OCI-LY3 (cell line): ENCODE measurements around the gene MDFIC.

Experiments used
- H2AFZ ChIP-seq: fragments of 200-600, 300-600 bp; shearing (Covaris generic); 2 replicates; pipeline ENCODE4 v1.6.0; 2014; ENCODE audit warnings: antibody characterized with exemption, low read depth, low read length
- H3K27ac ChIP-seq: fragments of 200-600, 300-600 bp; sonication (generic); 2 replicates; pipeline ENCODE4 v1.5.1; 2014; ENCODE audit warnings: mild to moderate bottlenecking, low read length, moderate library complexity, mixed read lengths
- H3K27me3 ChIP-seq: fragments of 200-600, 300-600 bp; sonication (generic); 2 replicates; pipeline ENCODE4 v1.6.1; 2014; ENCODE audit warnings: low read depth, low read length, mixed read lengths
- H3K36me3 ChIP-seq: fragments of 200-600, 300-600 bp; sonication (generic); replicated peaks from 2 replicates; pipeline ENCODE3; 2014; ENCODE audit warnings: low read depth, low read length, mixed read lengths
- H3K4me1 ChIP-seq: fragments of 300-600, 200-600 bp; sonication (generic); 2 replicates; pipeline ENCODE4 v1.6.1; 2014; ENCODE audit warnings: low read length, mixed read lengths
- H3K4me2 ChIP-seq: fragments of 200-600, 300-600 bp; sonication (generic); 2 replicates; pipeline ENCODE4 v1.6.1; 2014; ENCODE audit warnings: low read length, mixed read lengths
- H3K4me3 ChIP-seq: fragments of 300-600, 200-600 bp; sonication (generic); 2 replicates; pipeline ENCODE4 v1.5.1; 2014; ENCODE audit warnings: antibody characterized with exemption, mild to moderate bottlenecking, low read length, moderate library complexity
- H3K79me2 ChIP-seq: fragments of 300-600, 200-600 bp; shearing (Covaris generic); 2 replicates; pipeline ENCODE4 v1.6.1; 2014; ENCODE audit warnings: mild to moderate bottlenecking, low read length, mixed read lengths
- H3K9ac ChIP-seq: fragments of 300-600, 200-600 bp; shearing (Covaris generic); 2 replicates; pipeline ENCODE4 v1.6.0; 2014; ENCODE audit warnings: mild to moderate bottlenecking, low read length, moderate library complexity
- H3K9me3 ChIP-seq: fragments of 200-600, 300-600 bp; shearing (Covaris generic); 2 replicates; pipeline ENCODE4 v1.6.1; 2014; ENCODE audit warnings: low read length, mixed read lengths; ENCODE audit not compliant: insufficient read depth
- H4K20me1 ChIP-seq: fragments of 200-600, 300-600 bp; sonication (generic); 2 replicates; pipeline ENCODE4 v1.6.1; 2016; ENCODE audit warnings: low read length, mixed read lengths; ENCODE audit not compliant: insufficient read depth
- CTCF ChIP-seq: fragments of 200-600, 300-600 bp; sonication (generic); IDR thresholded peaks from 2 replicates; pipeline ENCODE4 v1.5.1; 2014; ENCODE audit warnings: antibody characterized with exemption, low read length, low read depth
- EZH2phosphoT487 ChIP-seq: fragments of 200-600 bp; shearing (Covaris generic); IDR thresholded peaks from 2 replicates; pipeline ENCODE4 v1.6.1; 2018; ENCODE audit warnings: antibody characterized with exemption, mixed run types, low read depth

MDFIC gene

GRCh38 chr7:114972567-114972966 is 50.7 kb downstream of the MDFIC start:
- H3K4me1 ChIP-seq: peaks cover 15% of the 10 kb centered on the region
- no peaks in the 10 kb centered on the region for H3K27me3 ChIP-seq
- H3K9ac ChIP-seq: no peak overlapping the region

GRCh38 chr7:114973147-114973546 is 51.3 kb downstream of the MDFIC start:
- TF ChIP-seq EZH2phosphoT487: no peak
- no peak for TF ChIP-seq CTCF
- H3K27me3 ChIP-seq: no peaks in the 10 kb centered on the region
- H3K9ac ChIP-seq: no peak overlapping the region
- H3K27ac ChIP-seq: no peak overlapping the region
- H3K9me3 ChIP-seq: no peaks in the 10 kb centered on the region
- peaks cover 25% of the 10 kb centered on the region for H3K36me3 ChIP-seq
- H3K4me1 ChIP-seq: peaks cover 15% of the 10 kb centered on the region
- peaks cover 97% of the 10 kb centered on the region for H3K79me2 ChIP-seq
- H3K4me2 ChIP-seq: no peak overlapping the region
- no peak overlapping the region for H2AFZ ChIP-seq
- peaks cover 92% of the 10 kb centered on the region for H4K20me1 ChIP-seq
- H3K4me3 ChIP-seq: no peak overlapping the region

More at GRCh38 chr7:114972567-114972966, 50.7 kb downstream of the MDFIC start:
- Histone ChIP-seq H3K9me3 (no peaks in the 10 kb centered on the region), H2AFZ (no peak overlapping the region), H3K4me3 (no peak overlapping the region), H3K36me3 (peaks cover 25% of the 10 kb centered on the region), H4K20me1 (peaks cover 95% of the 10 kb centered on the region), H3K79me2 (peaks cover 99% of the 10 kb centered on the region), H3K4me2 (no peak overlapping the region), H3K27ac (no peak overlapping the region)
- no peak for TF ChIP-seq EZH2phosphoT487
- TF ChIP-seq CTCF: no peak

GRCh38 chr7:114975401-114975800 is 53.5 kb downstream of the MDFIC start:
- Histone ChIP-seq H3K9me3 (no peaks in the 10 kb centered on the region), H3K4me3 (no peak overlapping the region), H4K20me1 (peaks cover 83% of the 10 kb centered on the region), H3K4me2 (no peak overlapping the region), H3K4me1 (peaks cover 15% of the 10 kb centered on the region), H3K27me3 (no peaks in the 10 kb centered on the region), H3K36me3 (peaks cover 16% of the 10 kb centered on the region), H3K27ac (no peak overlapping the region), H3K79me2 (peaks cover 95% of the 10 kb centered on the region), H3K9ac (no peak overlapping the region), H2AFZ (no peak overlapping the region)
- no peak for TF ChIP-seq CTCF
- TF ChIP-seq EZH2phosphoT487: no peak

- H3K27me3 ChIP-seq: no peaks in the 10 kb centered on the region
- peaks cover 95% of the 10 kb centered on the region for H3K79me2 ChIP-seq
- H2AFZ ChIP-seq: no peak overlapping the region
- no peak overlapping the region for H3K27ac ChIP-seq
- peaks cover 11% of the 10 kb centered on the region for H3K4me1 ChIP-seq
- H4K20me1 ChIP-seq: peaks cover 81% of the 10 kb centered on the region
- no peak overlapping the region for H3K4me3 ChIP-seq
- TF ChIP-seq CTCF (no peak), EZH2phosphoT487 (no peak)
- H3K4me2 ChIP-seq: no peak overlapping the region
- H3K9ac ChIP-seq: no peak overlapping the region
- H3K9me3 ChIP-seq: no peaks in the 10 kb centered on the region
- peaks cover 20% of the 10 kb centered on the region for H3K36me3 ChIP-seq
Observed at GRCh38 chr7:114976666-114977065, 54.8 kb downstream of the MDFIC start.
